ENCODE data around the gene PMAIP1.

- TF ChIP-seq POLR2A (IDR thresholded peaks at IDR 0.05) (peak in 1 of 2 donors; percentile 39), CTCF (IDR thresholded peaks at IDR 0.05) (no peak)
Measured at GRCh38 chr18:59900222-59901128, 679 bp downstream of the PMAIP1 start.
